GM23338 (cell line): ENCODE results near the gene STXBP2. TPM values are rescaled to one million over a fixed set of nuclear protein-coding genes. Genes with fewer than 3 reads are reported as not detected.

Experiments used
- ATAC-seq: fragments of 200-7000 bp; cut with Tn5 transposase; 3 replicates; pipeline ENCODE4 v1.9.1; 2020
- DNase-seq: peaks from one replicate; pipeline ENCODE4 v3.0.0-alpha.2; 2015; ENCODE audit warnings: low spot score
- H2AFZ ChIP-seq: fragments of 200-600 bp; sonication (generic); 2 replicates; pipeline ENCODE4 v1.8.0; 2016; ENCODE audit warnings: antibody characterized with exemption, mild to moderate bottlenecking, moderate library complexity
- H3F3A ChIP-seq: fragments of 200-600 bp; sonication (generic); replicated peaks from 2 replicates; pipeline ENCODE4 v1.8.0; 2017; ENCODE audit warnings: antibody characterized with exemption, mixed run types, low read depth
- H3K27ac ChIP-seq: fragments of 200-600 bp; sonication (generic); 2 replicates; pipeline ENCODE4 v1.6.1; 2016; ENCODE audit warnings: low read depth
- H3K27me3 ChIP-seq: fragments of 200-600 bp; sonication (generic); 2 replicates; pipeline ENCODE4 v1.8.0; 2016; ENCODE audit warnings: mild to moderate bottlenecking, mixed run types, moderate library complexity; ENCODE audit not compliant: insufficient read depth
- H3K36me3 ChIP-seq: fragments of 200-600 bp; sonication (generic); 2 replicates; pipeline ENCODE4 v1.8.0; 2016; ENCODE audit warnings: mild to moderate bottlenecking; ENCODE audit not compliant: insufficient read depth
- H3K4me1 ChIP-seq: fragments of 200-600 bp; sonication (generic); 2 replicates; pipeline ENCODE4 v1.8.0; 2016; ENCODE audit warnings: mild to moderate bottlenecking, moderate library complexity; ENCODE audit not compliant: insufficient read depth
- H3K4me2 ChIP-seq: fragments of 200-600 bp; sonication (generic); 2 replicates; pipeline ENCODE4 v1.7.1; 2017; ENCODE audit warnings: mixed run types
- H3K4me3 ChIP-seq: fragments of 200-600 bp; sonication (generic); 2 replicates; pipeline ENCODE4 v1.6.1; 2016; ENCODE audit warnings: mixed run types
- H3K79me2 ChIP-seq: fragments of 200-600 bp; sonication (generic); replicated peaks from 2 replicates; pipeline ENCODE4 v1.8.0; 2017; ENCODE audit warnings: mild to moderate bottlenecking; ENCODE audit not compliant: insufficient read depth
- H3K9me2 ChIP-seq: fragments of 200-600 bp; sonication (generic); 2 replicates; pipeline ENCODE4 v1.8.0; 2017; ENCODE audit not compliant: insufficient read depth
- H4K20me1 ChIP-seq: fragments of 200-600 bp; sonication (generic); replicated peaks from 2 replicates; pipeline ENCODE4 v1.8.0; 2017; ENCODE audit warnings: mild to moderate bottlenecking; ENCODE audit not compliant: insufficient read depth
- H3K27ac Mint-ChIP-seq: 2 replicates; pipeline ENCODE4 v1.8.0; 2020; ENCODE audit warnings: inconsistent platforms, mild to moderate bottlenecking, moderate library complexity, mixed read lengths
- H3K27me3 Mint-ChIP-seq: 3 replicates; pipeline ENCODE4 v1.8.0; 2022; ENCODE audit warnings: low read depth, mild to moderate bottlenecking, moderate library complexity, mixed read lengths, inconsistent platforms; ENCODE audit not compliant: insufficient read depth, poor library complexity
- H3K36me3 Mint-ChIP-seq: 3 replicates; pipeline ENCODE4 v1.8.0; 2021; ENCODE audit warnings: low read depth, mild to moderate bottlenecking, inconsistent platforms, moderate library complexity, mixed read lengths
- H3K4me1 Mint-ChIP-seq: 3 replicates; pipeline ENCODE4 v1.8.0; 2020; ENCODE audit warnings: mild to moderate bottlenecking, inconsistent platforms, mixed read lengths
- H3K4me3 Mint-ChIP-seq: 3 replicates; pipeline ENCODE4 v1.8.0; 2021; ENCODE audit warnings: moderate library complexity, mild to moderate bottlenecking, inconsistent platforms, mixed read lengths
- H3K9me3 Mint-ChIP-seq: 3 replicates; pipeline ENCODE4 v1.8.0; 2020; ENCODE audit warnings: moderate library complexity, mild to moderate bottlenecking, inconsistent platforms, mixed read lengths
- EZH2phosphoT487 ChIP-seq: fragments of 200-600 bp; sonication (generic); IDR thresholded peaks from one replicate; pipeline ENCODE4 v1.8.1; 2018; ENCODE audit warnings: antibody characterized with exemption; ENCODE audit not compliant: unreplicated experiment
- ZNF331 ChIP-seq: fragments of 250-450 bp; sonication (Bioruptor Pico); IDR thresholded peaks from 2 replicates; pipeline ENCODE4 v1.5.0; 2020; ENCODE audit warnings: low read depth, mild to moderate bottlenecking, moderate library complexity
- polyA plus RNA-seq: library from polyadenylated mRNA; unstranded; fragments of >200 nt; fragmentation: Nextera tagmentation; extraction: Ambion mirVana; gene quantifications from 2 replicates; pipeline ENCODE4 v1.2.1, GENCODE V29; 2016
- total RNA-seq: library from RNA; depleted of rRNA; stranded (reverse); fragments of >200 nt; shearing (Covaris generic); gene quantifications from 2 replicates; pipeline ENCODE4 v1.2.3, GENCODE V29; 2014
- TF ChIP-seq, protein P1 (sequence below): IDR thresholded peaks from 2 replicates; pipeline ENCODE4 v1.6.1; 2016; ENCODE audit warnings: antibody characterized with exemption
- TF ChIP-seq, protein P2 (sequence below): IDR thresholded peaks from one replicate; pipeline ENCODE4 v1.6.1; 2018; ENCODE audit warnings: antibody characterized with exemption; ENCODE audit not compliant: unreplicated experiment

STXBP2 gene
- total and polyA plus RNA-seq, 2 experiments from 2014 or later: 42.6 to 55.8 TPM

DNA sequence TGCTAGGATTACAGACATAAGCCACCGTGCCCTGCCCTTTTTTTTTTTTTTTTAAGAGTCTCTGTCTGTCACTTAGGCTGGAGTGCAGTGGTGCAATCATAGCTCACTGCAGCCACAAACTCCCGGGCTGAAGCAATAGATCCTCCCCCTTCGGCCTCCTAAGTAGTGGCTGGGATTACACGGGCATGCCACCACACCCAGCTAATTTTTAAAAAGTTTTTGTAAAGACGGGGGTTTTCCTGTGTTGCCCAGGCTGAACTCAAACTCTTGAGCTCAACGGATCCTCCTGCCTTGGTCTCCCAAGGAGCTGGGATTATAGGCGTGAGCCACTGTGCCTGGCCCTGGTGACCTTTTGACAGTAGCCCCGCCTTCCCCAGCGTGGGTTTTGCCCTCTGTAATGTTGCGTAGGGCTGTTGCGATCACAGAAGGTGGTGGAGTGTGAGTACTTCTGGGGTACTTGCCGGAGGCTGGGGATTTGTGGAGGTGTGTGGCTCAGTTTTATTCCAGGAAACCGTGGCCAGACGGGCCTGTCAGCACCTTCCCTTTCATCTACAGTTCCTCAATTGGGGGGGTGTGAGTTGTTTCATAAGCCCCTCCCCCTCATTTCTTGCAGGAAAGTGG lies 20.3 kb downstream of the STXBP2 start:
- peaks cover 20% of the 10 kb centered on the region for H3K27me3 ChIP-seq
- no peak overlapping the region for H3K27ac Mint-ChIP-seq
- H3K4me2 ChIP-seq: no peak overlapping the region
- no peak overlapping the region for H2AFZ ChIP-seq
- no peaks in the 10 kb centered on the region for H3K4me1 ChIP-seq
- H3K36me3 Mint-ChIP-seq: no peaks in the 10 kb centered on the region
- H3K4me1 Mint-ChIP-seq: peaks cover 5% of the 10 kb centered on the region; the same call in 1 of the 3 replicates
- no peaks in the 10 kb centered on the region for H3K9me2 ChIP-seq
- no peaks in the 10 kb centered on the region for H4K20me1 ChIP-seq
- H3F3A ChIP-seq: no peaks in the 10 kb centered on the region
- no peak overlapping the region for H3K4me3 Mint-ChIP-seq
- no peak for TF ChIP-seq ZNF331 (CRISPR knock-in tag)
- H3K27me3 Mint-ChIP-seq: peaks cover 21% of the 10 kb centered on the region
- H3K9me3 Mint-ChIP-seq: 0 out of 3 replicates have a peak, but pooled peaks cover 3% of the 10 kb centered on the region
- DNase-seq (no peak), ATAC-seq (no peak; the same call in 2 of the 3 replicates)
- no peak overlapping the region for H3K4me3 ChIP-seq
- no peaks in the 10 kb centered on the region for H3K79me2 ChIP-seq
- no peak overlapping the region for H3K27ac ChIP-seq
- H3K36me3 ChIP-seq: no peaks in the 10 kb centered on the region

DNA sequence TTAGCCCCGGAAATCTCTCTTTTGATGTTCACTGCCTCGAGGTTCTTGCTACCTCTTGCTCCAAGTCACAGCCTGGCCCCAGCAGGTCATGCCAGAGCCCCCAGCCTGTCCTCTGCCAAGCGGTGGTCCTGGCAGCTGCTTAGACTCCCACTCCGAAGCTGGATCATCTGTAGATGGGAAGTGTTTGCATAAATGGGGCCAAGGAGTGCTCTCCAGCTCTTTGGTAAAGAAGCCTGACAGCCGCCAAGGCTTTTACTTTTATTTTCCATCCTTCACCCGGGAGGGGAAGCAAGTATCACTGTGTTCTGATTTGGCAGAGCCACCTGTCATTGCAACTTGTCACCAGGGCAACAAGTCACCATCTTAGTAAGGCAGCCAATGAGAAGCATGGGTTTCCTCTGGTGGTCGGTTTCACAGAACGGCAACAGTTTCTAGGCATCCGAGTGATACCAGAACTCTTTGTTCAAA lies 21.3 kb downstream of the STXBP2 start:
- Histone ChIP-seq H3K4me3 (no peak overlapping the region), H3K27ac (no peak overlapping the region), H3K4me1 (no peaks in the 10 kb centered on the region), H4K20me1 (no peaks in the 10 kb centered on the region), H3K36me3 (no peaks in the 10 kb centered on the region), H3K27me3 (peaks cover 10% of the 10 kb centered on the region), H3K9me2 (no peaks in the 10 kb centered on the region), H3K4me2 (no peak overlapping the region), H3K79me2 (no peaks in the 10 kb centered on the region), H3F3A (no peaks in the 10 kb centered on the region), H2AFZ (no peak overlapping the region)
- TF ChIP-seq, protein P1, sequence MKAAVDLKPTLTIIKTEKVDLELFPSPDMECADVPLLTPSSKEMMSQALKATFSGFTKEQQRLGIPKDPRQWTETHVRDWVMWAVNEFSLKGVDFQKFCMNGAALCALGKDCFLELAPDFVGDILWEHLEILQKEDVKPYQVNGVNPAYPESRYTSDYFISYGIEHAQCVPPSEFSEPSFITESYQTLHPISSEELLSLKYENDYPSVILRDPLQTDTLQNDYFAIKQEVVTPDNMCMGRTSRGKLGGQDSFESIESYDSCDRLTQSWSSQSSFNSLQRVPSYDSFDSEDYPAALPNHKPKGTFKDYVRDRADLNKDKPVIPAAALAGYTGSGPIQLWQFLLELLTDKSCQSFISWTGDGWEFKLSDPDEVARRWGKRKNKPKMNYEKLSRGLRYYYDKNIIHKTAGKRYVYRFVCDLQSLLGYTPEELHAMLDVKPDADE: no peak
- no peak for TF ChIP-seq EZH2phosphoT487
- TF ChIP-seq, protein P2, sequence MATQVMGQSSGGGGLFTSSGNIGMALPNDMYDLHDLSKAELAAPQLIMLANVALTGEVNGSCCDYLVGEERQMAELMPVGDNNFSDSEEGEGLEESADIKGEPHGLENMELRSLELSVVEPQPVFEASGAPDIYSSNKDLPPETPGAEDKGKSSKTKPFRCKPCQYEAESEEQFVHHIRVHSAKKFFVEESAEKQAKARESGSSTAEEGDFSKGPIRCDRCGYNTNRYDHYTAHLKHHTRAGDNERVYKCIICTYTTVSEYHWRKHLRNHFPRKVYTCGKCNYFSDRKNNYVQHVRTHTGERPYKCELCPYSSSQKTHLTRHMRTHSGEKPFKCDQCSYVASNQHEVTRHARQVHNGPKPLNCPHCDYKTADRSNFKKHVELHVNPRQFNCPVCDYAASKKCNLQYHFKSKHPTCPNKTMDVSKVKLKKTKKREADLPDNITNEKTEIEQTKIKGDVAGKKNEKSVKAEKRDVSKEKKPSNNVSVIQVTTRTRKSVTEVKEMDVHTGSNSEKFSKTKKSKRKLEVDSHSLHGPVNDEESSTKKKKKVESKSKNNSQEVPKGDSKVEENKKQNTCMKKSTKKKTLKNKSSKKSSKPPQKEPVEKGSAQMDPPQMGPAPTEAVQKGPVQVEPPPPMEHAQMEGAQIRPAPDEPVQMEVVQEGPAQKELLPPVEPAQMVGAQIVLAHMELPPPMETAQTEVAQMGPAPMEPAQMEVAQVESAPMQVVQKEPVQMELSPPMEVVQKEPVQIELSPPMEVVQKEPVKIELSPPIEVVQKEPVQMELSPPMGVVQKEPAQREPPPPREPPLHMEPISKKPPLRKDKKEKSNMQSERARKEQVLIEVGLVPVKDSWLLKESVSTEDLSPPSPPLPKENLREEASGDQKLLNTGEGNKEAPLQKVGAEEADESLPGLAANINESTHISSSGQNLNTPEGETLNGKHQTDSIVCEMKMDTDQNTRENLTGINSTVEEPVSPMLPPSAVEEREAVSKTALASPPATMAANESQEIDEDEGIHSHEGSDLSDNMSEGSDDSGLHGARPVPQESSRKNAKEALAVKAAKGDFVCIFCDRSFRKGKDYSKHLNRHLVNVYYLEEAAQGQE: no peak
- Mint-ChIP-seq H3K27ac (no peak overlapping the region), H3K27me3 (peaks cover 11% of the 10 kb centered on the region), H3K4me1 (no peaks in the 10 kb centered on the region), H3K4me3 (no peak overlapping the region), H3K9me3 (0 out of 3 replicates have a peak, but pooled peaks cover 3% of the 10 kb centered on the region), H3K36me3 (no peaks in the 10 kb centered on the region)
- DNase-seq (peak; percentile 63), ATAC-seq (peak; percentile 77)
